Dermis microvascular lymphatic vessel endothelial cell (primary cell): Measurements from ENCODE around the gene TCEA2. TPM values are rescaled to one million over a fixed set of nuclear protein-coding genes. Genes with fewer than 3 reads are reported as not detected.
A peak's percentile ranks its signal among the peaks of the same experiment; 100 is the strongest.

Experiments
- DNase-seq, 2 donors: peaks; one replicate each; pipeline versions ENCODE4 v3.0.0 to v3.0.0-alpha.2; 2010; ENCODE audit warnings: low read depth in 2 of 2
- total RNA-seq: library from RNA; depleted of rRNA; stranded (reverse); fragments of >200 nt; gene quantifications from 2 replicates; pipeline ENCODE4 v1.2.1, GENCODE V29; 2014

Gene TCEA2
- total RNA-seq, 1 donor from 2014 or later = 27.0 TPM

GRCh38 chr20:64063389-64064144 lies 569 bp downstream of the TCEA2 start:
- DNase-seq = no peak

- DNase-seq = no peak
These were observed 1.2 kb downstream of the TCEA2 start for GRCh38 chr20:64064145-64064698.

- no peak for DNase-seq
These were observed 2.3 kb downstream of the TCEA2 start for GRCh38 chr20:64065062-64065973.

- DNase-seq = no peak
These were observed 3.0 kb downstream of the TCEA2 start for GRCh38 chr20:64065974-64066343.

- no peak for DNase-seq
These were observed 4.1 kb downstream of the TCEA2 start for GRCh38 chr20:64067005-64067632.

- no peak for DNase-seq
These were observed 4.8 kb downstream of the TCEA2 start for GRCh38 chr20:64067733-64068307.

GRCh38 chr20:64068386-64069208 lies 5.6 kb downstream of the TCEA2 start:
- no peak for DNase-seq

GRCh38 chr20:64069209-64069613 lies 6.2 kb downstream of the TCEA2 start:
- DNase-seq = no peak

GRCh38 chr20:64069614-64070243 lies 6.7 kb downstream of the TCEA2 start:
- DNase-seq = peak in 1 of 2 donors; percentile 50

- no peak for DNase-seq
These were observed 7.4 kb downstream of the TCEA2 start for GRCh38 chr20:64070244-64070993.

- DNase-seq = no peak
These were observed 8.6 kb downstream of the TCEA2 start for GRCh38 chr20:64071341-64072332.

GRCh38 chr20:64072498-64073063 lies 9.6 kb downstream of the TCEA2 start:
- no peak for DNase-seq

GRCh38 chr20:64073476-64074183 lies 10.6 kb downstream of the TCEA2 start:
- DNase-seq = no peak

- no peak for DNase-seq
These were observed 11.3 kb downstream of the TCEA2 start for GRCh38 chr20:64074184-64074789.

- DNase-seq = no peak
These were observed 12.0 kb downstream of the TCEA2 start for GRCh38 chr20:64074963-64075362.

GRCh38 chr20:64075556-64075955 lies 12.6 kb downstream of the TCEA2 start:
- DNase-seq = no peak
